GM04503 (cell line): ENCODE results near the gene SENP1.

Source experiments
- DNase-seq: peaks from one replicate; pipeline ENCODE4 v3.0.0-alpha.2; 2012; ENCODE audit warnings: low read depth

The SENP1 gene

DNA sequence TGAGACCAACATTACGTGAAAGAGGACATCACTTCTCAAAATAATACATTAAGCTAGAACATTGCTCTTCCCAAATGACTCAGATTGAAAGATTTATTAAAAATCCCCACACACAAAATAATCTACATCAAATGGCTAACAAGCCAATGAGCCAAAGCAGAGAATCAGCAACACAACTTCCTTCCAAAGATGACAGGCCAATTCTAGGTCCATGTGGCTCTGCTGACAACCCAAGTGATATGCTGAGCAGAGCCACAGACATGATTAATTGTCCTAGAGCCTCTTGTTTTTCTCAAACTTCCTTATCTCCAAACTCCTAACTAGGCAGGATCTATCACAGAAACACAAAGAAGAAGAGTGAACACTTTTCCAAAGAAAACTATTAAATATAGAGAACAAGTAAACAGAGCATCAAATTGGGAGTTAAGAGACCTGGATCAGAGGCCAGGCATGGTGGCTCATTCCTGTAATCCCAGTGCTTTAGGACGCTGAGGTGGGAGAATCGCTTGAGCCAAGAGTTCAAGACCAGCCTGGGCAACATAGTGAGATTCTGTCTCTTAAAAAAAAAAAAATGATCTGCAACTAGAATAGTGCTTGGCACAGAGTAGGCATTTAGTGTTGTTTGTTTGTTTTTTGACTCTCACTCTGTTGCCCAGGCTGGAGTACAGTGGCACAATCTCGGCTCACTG is 38.5 kb downstream of the SENP1 start:
- no peak for DNase-seq

- no peak for DNase-seq
Observed at GRCh38 chr12:48065041-48065440, 40.8 kb downstream of the SENP1 start.

GRCh38 chr12:48063530-48063929 is 42.3 kb downstream of the SENP1 start:
- DNase-seq, result no peak

GRCh38 chr12:48061938-48062719 is 43.8 kb downstream of the SENP1 start:
- no peak for DNase-seq

GRCh38 chr12:48060474-48060873 is 45.4 kb downstream of the SENP1 start:
- no peak for DNase-seq

DNA sequence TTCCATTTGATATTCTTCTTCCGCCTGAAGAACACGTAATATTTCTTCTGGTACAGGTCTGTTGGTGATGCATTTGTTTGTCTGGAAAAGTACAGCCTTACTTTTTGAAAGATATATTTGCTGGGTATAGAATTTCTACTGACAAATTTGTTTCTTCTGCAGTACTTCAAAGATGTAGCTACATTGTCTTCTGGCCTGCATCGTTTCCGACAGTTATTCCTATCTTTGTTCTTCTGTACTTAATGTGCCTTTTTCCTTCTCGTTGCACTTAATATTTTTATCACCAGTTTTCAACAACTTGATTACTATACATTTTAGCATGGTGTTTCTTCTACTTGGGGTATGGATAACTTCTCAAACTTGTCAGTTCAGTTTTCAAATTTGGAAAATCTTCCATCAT is 47.1 kb downstream of the SENP1 start:
- DNase-seq, result no peak

DNA sequence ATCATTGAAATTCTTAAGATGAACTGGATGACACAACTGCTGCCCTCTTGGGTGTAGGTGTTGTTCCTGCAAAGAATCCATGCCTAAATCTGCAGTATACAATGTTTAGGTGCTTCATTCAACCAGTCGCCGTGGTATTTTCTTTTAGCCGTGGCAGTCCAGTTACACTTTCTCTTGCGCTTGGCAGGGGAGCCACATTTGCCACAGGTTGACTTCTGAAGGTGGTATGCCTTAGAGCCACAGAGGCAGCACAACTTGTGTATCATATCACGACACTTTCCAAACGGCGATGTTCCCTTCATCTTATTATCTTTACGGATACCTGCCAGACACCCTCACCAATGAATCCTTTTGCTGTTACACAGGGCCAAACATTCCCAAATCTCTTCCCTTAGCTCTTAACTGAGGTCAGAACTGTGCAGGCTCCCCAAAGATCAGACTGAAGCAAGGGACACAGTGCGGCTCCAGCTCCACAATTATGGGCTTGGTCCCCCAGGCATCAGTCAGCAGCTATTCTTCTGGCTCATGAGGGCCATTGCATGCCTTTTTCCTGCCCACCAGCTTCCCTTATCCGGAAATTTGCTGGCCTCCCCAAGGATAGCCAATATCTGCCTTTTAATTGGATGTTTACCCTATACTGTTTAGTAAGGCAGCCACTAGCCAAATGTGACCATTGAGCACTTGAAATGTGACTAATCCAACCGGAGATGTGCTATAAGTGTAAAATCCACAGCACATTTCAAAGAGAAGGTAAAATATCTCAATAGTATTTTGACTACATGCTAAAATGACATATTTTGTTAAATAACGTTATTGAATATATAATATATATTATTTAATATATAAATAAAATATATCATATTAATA is 50.7 kb downstream of the SENP1 start:
- DNase-seq, result no peak

DNA sequence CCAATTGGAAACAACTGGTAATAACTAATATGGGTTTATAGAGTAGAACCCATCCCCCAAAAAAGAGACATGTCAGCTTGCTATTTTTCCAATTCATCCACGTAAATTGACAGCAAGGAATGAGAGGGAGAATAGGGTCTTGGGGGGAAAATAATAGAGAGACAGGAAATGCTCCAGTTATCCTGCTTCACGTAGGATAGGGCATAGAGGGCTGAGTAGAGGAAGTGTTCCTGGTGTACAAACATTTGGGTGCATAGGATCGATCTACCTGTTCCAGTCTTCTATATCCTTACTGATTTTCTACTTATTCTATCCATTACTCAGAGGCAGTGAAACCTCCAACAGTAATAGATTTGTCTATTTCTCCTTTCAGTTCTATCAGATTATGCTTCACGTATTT is 52.0 kb downstream of the SENP1 start:
- no peak for DNase-seq

GRCh38 chr12:48053122-48053521 is 52.8 kb downstream of the SENP1 start:
- DNase-seq, result no peak

- DNase-seq, result no peak
Observed at GRCh38 chr12:48051681-48052080, 54.2 kb downstream of the SENP1 start.

DNA sequence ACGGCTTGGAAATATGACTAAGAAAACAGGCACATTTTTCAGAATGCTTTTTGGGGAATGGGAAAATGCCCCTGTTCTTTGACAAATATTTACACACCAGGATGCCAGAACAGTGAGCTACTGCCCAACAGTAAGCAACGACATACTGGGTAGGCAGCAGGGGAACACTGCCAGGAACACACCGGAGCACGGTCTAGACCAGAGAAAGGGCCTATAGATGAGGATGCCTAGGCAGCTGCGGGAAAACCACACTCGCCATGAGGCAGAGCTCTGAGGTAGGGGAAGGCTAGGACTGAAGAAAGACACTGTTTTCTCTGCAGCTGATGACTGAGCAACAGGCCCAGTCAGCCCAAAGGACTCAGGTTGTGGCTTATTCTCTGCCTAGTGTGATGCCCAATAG is 55.7 kb downstream of the SENP1 start:
- DNase-seq, result no peak

DNA sequence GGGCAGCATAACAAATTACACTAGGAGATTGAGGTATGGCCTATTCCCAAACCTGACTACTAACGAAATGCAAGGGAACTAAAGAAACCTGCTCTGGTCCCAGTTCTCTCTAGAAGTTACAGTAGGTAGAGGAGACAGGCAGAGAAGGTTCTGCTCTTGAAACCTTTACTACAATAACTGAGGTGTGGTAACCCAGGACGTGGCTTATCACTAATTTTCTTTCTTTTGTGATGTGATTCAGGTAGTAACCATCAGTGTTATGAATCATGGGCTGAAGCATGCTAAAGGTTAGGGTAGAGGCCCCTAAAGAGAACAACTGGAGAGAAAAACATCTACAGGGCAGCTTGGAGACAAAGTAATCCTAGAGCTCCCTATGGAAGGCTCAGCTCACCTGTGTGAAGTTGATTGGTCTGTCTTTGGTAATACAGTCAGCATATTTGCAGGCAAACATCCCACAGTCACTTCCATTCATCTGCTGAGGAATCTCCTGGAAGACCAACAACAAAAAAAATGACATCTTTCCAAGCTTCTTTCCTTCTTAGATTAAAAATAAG is 59.8 kb downstream of the SENP1 start:
- DNase-seq, result no peak

GRCh38 chr12:48045061-48045846 is 60.6 kb downstream of the SENP1 start:
- no peak for DNase-seq

DNA sequence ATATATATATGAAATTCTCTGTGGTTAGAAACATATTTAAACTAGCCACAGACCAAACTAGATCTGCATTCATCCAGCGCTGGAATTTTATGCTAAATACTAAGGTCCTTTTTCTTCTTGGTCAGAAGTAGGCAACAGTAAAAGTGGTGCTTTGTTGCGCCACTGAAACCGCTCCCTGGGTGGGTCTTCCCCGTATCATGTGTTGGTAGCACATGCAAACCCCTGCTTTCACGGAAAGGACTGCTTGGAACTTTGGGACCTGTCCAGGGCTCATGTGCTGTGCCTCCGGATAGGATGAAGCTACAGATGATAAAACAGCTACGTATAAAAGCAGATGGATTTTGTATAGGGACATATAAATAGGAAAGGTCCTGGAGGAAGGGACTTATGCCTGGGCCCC is 61.5 kb downstream of the SENP1 start:
- no peak for DNase-seq

DNA sequence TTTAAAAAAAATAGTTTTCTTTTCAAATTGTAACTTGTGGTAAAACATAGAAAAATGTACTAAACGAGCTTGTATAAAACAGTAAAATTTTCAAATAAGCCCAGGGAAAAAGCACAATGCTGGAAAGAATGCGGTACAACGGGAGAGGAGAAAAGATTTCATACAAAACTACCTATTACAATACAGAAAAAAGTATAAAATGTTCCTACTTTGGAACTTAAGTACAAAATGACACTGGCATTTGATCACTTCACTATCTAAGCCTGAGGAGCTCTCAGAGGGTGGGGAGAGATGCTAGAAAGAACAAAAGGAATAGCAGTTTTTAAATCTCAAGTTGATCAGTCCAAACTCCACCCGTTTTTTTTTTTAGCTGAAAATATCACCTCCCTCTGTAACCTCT is 62.1 kb downstream of the SENP1 start:
- no peak for DNase-seq

GRCh38 chr12:48041591-48042423 is 64.1 kb downstream of the SENP1 start:
- DNase-seq, result no peak

DNA sequence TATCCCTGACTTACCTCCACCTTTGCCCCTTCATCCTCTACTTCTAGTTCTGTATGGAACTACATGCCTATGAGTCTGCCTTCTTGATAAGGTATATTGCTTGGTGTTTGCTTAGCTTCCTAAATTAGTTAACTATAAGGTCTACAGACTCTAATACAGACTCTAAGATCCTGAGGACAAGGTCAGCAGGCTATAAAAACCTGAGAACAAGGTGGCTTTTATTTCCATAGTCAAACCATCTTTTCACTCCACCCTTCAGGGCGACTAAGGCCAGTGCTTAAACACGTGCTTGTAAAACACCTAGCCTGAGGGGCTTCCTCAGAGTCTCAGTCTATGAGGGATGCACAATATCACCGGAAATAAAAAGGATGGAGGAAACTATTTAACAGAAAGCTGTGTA is 65.5 kb downstream of the SENP1 start:
- no peak for DNase-seq

- DNase-seq, result no peak
Observed at GRCh38 chr12:48039151-48039550, 66.7 kb downstream of the SENP1 start.

DNA sequence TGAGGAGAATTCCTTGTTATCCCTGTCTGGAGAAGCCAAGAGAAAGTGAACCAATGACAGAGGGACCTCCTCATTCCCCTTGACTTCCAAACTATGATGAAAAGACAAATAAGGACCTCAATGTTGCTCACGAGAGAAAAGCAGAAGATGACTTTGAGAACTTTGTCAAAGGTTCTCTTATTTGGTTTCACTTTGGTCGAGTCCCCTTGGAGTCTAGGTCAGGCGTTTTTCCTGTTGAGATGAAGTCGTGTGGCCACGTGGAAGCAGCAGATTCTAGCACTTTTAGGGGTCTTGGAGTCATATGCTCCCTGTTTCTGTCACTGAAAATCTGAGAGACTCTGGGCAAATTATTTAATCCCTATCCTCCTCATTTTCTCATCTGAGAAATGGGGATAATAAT is 67.8 kb downstream of the SENP1 start:
- DNase-seq, result no peak

DNA sequence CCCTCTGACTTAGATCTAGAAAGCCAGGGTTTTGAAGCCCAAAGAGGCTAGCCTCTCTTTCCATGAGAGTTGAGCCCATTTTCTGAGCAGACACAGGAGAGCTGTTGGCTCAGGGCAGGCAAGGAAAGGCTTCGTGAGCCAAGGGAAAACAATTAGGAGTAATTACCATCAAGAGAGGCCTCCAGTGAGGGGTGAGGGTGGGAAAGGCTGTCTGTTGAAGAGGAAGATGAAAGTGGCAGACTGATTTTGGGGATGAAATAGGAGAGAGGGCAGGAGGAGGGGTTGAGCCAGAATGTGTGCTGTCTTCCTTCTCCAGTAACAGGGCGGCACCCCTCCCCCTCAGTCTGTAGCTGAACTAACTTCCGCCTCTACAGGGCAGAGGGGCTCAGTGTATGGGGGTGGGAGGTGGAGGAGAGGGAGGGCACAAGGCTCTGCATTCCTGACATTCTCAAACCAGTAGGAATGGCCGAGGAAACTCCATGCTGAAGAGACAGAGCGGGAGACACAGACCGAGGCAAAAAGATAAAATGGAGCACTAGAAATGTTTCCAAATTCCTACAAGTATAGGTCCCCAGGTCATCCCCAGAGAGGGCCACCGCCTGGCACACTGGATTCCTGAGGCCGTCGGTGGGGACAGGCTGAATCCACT is 68.5 kb downstream of the SENP1 start:
- no peak for DNase-seq
